Medulla oblongata (tissue), 1 donor: Measurements from ENCODE around the gene MRPL2.
"Not testable (repeated sequence)": the region's sequence is repeated elsewhere in the genome, so short reads cannot be mapped to it uniquely, and the experiment has no call there.

Experiments used
- DNase-seq: peaks from one replicate; pipeline ENCODE4 v3.0.0-alpha.2; 2015; ENCODE audit errors: extremely low spot score

Gene MRPL2

DNA sequence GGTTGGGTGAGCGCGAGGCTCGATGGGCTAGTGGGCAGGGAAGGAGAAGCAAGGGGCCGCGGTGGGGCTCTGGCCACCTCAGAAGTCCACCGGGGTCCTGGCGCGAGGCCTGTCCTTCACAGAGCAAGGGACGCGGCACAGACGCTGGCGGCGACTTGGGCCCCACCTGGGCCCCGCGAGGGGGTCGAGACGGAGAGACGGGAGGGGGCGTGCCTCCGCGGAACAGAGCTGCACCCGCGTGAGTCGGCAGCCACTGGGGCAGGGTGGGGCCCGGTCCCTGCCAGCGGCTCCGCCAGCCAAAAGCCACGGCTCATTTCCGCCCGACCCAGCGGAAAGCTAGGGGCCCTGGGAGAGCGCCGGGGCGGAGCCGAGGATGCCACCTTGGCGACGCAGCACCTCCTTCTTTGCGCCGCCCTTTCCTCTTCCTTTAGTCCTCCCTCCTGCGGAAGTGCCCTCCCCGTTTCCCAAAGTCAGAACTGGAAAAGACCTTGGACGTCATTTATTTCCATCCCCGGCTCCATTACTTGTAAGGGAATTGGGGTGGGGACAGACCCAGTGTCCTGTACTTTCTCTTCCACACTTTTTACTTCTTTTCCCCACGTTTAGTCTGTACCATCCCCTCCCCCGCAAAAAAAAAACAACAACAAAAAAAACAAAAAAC is 5.6 kb downstream of the MRPL2 start, which contains the start of gene CUL7:
Gene CUL7, minus strand, starts transcription at position 307 of the 661 bp plus-strand sequence. CDS start 1,063 bp downstream, outside the sequence.
- DNase-seq: peak; percentile 84

GRCh38 chr6:43052842-43053544 is 6.2 kb downstream of the MRPL2 start:
- DNase-seq: no peak

DNA sequence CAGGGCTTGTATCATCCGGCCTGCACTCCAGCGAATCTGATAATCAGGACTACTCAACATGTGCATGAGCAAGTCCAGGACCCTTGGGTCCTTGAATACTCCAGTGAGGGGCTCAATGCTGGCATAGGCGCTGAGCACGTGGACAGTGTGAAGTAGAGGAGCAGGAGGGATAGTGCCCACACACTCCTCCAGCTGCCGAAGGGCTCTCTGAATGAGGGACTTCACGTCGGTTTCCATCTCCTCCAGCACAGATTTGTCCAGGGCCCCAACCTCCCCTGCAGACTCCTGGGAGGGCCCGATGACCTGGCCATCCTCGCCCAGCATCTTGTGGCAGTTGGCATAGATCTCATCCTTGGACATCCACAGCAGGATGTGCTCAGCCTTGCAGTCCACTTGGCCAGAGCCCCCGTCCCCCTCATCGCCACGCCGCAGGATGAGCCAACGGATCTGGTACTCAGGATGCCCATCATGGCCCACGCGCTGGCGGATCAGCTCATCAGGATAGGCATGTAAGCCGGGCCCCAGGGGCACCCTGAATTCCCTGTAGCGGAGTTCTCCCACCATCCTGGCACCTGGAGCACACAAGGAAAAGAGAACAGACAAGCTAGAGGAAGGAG is 6.9 kb downstream of the MRPL2 start:
- no peak for DNase-seq

- DNase-seq: no peak
Measured at GRCh38 chr6:43050981-43051380, 8.3 kb downstream of the MRPL2 start.

DNA sequence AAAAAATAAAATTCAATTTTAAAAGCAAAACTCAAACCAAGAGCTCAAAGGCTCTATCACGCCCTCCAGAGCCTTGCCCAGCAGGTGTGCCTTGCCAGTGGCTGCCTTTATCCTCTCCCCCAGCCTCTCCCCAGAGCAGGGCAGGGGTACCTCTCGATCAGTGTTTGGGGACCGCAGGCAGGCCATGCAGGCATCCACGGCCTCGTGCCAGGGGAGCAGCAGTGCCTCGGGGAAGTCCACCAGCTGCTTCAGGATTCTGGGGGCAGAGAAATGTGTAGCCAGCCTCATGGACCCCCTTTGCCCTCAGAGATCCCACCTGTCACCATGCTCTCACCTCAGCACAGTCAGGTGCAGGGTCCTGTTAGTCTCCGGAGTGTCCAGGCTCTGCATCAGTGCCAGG is 11.2 kb downstream of the MRPL2 start:
- DNase-seq: no peak

- DNase-seq: no peak
Measured at GRCh38 chr6:43045371-43045930, 13.8 kb downstream of the MRPL2 start.

DNA sequence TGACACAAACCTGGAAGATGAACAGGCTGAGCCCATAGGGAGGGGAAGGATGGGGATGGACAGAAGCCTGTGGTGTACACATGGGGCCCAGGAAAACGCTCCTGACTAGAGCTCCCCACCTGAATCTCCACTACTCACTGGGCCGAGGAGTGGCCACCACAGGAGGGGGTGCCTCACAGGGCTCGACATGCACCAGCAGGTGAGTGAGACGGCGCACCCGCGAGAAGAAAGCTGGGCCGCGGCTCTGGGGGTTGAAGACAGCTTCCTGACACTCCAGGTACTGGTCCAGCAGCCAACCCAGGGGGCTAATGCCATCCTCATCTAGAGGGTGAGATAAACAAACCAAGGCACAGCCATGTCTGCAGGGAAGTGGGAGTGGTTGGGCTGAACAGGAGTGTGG is 15.9 kb downstream of the MRPL2 start:
- DNase-seq: no peak

DNA sequence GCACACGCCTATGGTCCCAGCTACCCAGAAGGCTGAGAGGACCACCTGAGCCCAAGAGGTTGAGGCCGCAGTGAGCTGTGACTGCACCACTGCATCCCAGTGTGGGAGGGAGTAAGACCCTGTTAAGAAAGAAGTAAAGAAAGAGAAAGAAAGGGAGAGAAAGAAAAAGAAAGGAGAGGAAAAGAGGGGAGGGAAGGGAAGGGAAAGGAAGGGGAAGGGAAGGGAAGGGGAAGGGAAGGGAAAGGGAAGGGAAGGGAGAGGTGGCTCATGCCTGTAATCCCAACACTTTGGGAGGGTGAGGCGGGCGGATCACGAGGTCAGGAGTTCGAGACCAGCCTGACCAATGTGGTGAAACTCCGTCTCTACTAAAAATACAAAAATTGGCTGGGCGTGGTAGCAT is 17.8 kb downstream of the MRPL2 start:
- not testable (repeated sequence) for DNase-seq

DNA sequence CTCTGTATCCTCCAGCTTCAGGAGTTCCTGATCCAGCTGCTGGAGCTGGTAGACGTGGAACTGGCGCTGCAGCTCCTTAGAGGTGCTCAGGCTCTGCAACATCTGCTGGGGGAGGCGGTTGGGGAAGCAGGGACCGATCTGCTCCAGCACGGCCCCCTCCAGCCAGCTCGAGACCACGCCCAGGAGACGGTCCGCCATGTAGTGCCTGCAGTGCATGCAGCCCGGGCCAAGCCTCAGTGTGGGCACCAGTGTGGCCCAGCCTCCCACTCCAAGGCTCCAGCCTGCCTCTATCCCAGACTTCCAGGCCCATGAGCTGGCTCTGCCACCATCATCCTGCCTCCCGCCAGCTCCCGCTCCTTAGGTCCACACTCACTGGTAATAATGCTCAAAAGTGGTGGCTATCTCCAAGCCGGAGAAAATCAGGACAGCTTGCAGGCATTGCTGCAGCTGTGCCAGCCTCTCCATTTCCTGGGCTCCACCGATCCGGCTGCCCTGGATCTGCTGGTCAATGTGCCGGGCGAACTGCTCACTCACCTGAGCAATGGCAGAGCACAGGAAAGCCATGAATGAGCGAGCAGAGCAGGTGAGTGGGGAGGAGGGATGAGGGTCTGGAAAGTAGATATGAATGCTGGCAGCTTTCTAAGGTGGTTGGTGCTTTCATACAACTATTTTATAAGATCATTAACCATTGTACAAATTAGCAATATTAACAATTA is 18.5 kb downstream of the MRPL2 start:
- DNase-seq: no peak

DNA sequence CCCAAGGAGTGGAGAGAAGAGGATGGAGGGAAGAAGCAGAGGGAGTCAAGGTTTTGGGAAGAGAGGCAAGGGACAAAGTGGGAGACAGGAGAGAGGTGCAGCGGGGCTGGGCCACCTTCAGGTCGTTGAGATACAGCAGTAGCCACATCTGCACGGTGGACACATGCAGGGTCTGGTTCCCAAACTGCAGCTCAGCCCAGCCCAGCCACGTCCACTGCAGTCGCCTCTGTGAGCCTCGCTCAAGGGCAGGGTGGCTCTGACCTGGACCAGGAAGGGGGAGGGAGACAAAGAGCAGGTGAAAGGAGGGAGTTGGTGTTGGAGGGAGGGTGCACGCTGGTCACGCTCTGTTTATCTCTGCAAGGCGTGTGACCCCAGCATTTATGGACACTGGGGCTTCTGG is 20.5 kb downstream of the MRPL2 start:
- no peak for DNase-seq

DNA sequence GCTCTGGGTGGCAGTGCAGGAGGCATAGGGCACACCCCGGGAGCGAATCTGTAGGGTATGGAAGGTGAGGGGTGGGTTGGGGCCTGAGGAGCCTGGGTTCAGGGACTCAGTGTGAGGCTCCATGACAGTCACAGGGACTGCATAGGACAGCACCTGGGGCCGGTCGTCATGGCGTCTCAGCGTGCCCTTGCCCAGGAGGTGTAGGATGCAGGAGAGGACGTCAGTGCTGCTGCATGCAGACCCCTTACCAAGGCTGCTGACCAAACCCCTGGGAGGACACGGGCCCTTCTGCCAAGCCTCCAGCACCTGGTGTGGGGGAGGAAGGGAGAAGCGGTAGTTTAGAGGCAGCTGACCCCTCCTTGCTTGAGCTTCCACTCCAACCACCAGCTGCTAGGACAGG is 21.5 kb downstream of the MRPL2 start:
- DNase-seq: no peak

DNA sequence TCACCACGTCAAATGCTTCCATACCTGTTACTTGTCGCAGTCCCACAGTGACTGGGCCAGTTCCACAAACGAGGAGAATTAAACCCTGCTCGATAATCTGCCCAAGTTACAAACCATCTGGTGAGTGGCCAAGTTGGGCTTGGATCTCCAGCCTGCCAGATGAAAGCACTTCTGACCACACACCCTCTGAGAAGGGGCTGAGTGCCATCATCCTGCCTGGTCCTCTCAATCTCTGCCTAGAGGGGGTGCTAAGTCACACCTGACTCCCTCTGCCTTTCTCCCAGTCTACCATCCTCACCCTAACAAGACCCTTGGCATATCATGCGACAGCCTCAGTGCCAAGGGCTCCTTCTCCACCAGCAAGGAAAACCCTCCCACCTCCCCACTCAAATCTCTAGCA is 22.0 kb downstream of the MRPL2 start:
- DNase-seq: no peak

- no peak for DNase-seq
Measured at GRCh38 chr6:43036712-43037111, 22.5 kb downstream of the MRPL2 start.

DNA sequence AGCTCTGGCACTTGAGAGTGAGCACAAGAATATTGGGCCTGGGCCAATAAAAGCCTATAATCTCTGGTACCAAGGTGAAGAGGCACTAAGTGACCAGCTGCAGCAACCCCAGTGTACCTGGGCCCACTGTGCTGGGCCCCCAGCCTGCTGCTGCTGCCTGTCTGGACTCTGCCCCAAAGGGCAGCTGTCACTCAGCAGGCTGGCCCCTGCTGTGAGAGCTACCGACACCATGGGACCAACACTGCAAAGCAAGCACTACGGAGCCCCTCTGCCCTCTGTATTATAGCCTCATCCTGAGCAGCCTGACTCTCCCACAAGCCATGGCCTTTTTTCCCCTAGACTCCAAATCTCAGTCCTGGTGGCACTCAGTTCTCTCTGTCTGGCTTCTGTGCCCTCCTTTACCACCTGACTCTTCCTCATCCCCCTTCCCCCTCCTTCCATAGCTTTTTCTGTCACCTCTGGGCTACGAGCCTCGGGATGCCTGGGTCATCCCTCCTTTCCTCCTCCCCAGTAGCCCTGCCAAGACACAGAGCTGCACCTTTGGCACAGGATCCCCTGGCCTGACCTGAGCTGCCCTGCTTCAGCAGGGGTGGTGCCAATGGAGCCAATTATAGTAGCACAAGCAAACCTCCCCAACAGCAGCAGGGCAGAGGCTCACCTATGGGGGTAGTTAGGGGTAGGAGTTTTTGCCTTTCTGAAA is 23.6 kb downstream of the MRPL2 start:
- DNase-seq: no peak

GRCh38 chr6:43034190-43034525 is 25.1 kb downstream of the MRPL2 start:
- DNase-seq: no peak

GRCh38 chr6:43033496-43034189 is 25.6 kb downstream of the MRPL2 start:
- DNase-seq: no peak

DNA sequence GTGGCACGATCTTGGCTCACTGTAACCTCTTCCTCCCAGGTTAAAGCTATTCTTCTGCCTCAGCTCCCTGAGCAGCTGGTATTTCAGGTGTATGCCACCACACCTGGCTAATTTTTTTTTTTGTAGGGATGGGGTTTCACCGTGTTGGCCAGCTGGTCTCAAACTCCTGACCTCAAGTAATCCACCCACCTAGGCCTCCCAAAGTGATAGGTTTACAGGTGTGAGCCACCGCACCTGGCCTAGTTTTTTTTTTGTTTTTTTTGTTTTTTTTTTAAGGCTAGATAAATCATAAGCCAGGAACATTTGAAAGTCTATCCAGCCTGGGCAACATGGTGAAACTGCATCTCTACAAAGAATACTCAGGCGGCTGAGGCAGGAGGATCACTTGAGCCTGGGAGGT is 26.9 kb downstream of the MRPL2 start:
- no peak for DNase-seq

GRCh38 chr6:43029120-43029519 is 30.1 kb downstream of the MRPL2 start:
- DNase-seq: no peak

GRCh38 chr6:43026365-43026764 is 32.9 kb downstream of the MRPL2 start:
- no peak for DNase-seq

DNA sequence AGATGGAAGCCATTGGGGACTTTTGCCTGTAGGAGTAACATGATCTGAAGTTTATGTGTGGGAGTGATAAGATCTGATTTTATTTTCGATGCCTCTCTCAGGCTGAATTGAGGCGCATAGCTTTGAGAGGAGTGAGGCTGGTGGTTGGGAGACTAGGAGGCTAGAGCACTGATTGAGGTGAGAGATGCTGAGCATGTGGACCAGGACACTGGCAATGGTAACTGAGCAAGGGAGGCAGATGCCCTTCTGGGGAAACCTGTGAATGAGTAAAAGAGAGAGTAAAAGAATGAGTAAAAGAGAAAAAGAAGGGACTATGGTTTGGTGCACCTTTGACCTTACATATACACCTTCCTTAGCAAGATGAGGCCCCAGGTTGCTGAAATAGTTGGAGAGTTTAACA is 34.8 kb downstream of the MRPL2 start:
- no peak for DNase-seq
